ENCODE results near the gene CLIC3. TPM values are rescaled to one million over a fixed set of nuclear protein-coding genes. Genes with fewer than 3 reads are reported as not detected.

CLIC3 gene
- total and polyA plus RNA-seq, 5 donors from 2014 or later: 0.38 to 4.5 (median 2.2) TPM

GRCh38 chr9:136983656-136984314 is 12.6 kb downstream of the CLIC3 start:
- H3K36me3 Mint-ChIP-seq: peaks cover 3% of the 10 kb centered on the region
- peaks cover 7% of the 10 kb centered on the region for H3K27me3 ChIP-seq (ENCODE audit: control insufficient read depth, insufficient read depth, low read length)
- no peak overlapping the region for H3K27ac ChIP-seq (ENCODE audit: insufficient read depth, low read length, poor library complexity, severe bottlenecking)
- H3K4me3 Mint-ChIP-seq: peak overlapping the region in 2 of 4 donors; percentile 19 to 40
- ATAC-seq (ENCODE audit: low read depth in 2 of 2) (no peak), DNase-seq (no peak)
- peaks cover 40% of the 10 kb centered on the region for H3K27me3 Mint-ChIP-seq
- H3K4me1 ChIP-seq (ENCODE audit: control insufficient read depth, insufficient read depth, low read length, poor library complexity, severe bottlenecking): peaks cover 8% of the 10 kb centered on the region
- H3K9me3 Mint-ChIP-seq: peaks cover 0 to 2% (median 0%) of the 10 kb centered on the region in 7 donors
- H3K9me3 ChIP-seq (ENCODE audit: control insufficient read depth in 2 of 2, low read length in 2 of 2): no peaks in the 10 kb centered on the region
- peak overlapping the region in 2 of 3 donors; percentile 12 to 42 for H3K27ac Mint-ChIP-seq
- H3K4me1 Mint-ChIP-seq: peaks cover 0 to 18% (median 3%) of the 10 kb centered on the region in 4 donors
- H3K36me3 ChIP-seq (ENCODE audit: control insufficient read depth, insufficient read depth, low read length): no peaks in the 10 kb centered on the region
- no peak overlapping the region for H3K4me3 ChIP-seq (ENCODE audit: low read depth, low read length)

- Mint-ChIP-seq H3K4me3 (no peak overlapping the region), H3K27ac (no peak overlapping the region), H3K4me1 (peaks cover 0 to 18% (median 3%) of the 10 kb centered on the region in 4 donors), H3K27me3 (peaks cover 37% of the 10 kb centered on the region), H3K36me3 (peaks cover 3% of the 10 kb centered on the region), H3K9me3 (peaks cover 0 to 2% (median 0%) of the 10 kb centered on the region in 7 donors)
- H3K9me3 ChIP-seq (ENCODE audit: control insufficient read depth in 2 of 2, low read length in 2 of 2): no peaks in the 10 kb centered on the region
- H3K4me1 ChIP-seq (ENCODE audit: control insufficient read depth, insufficient read depth, low read length, poor library complexity, severe bottlenecking): peaks cover 8% of the 10 kb centered on the region
- no peak overlapping the region for H3K4me3 ChIP-seq (ENCODE audit: low read depth, low read length)
- H3K27ac ChIP-seq (ENCODE audit: insufficient read depth, low read length, poor library complexity, severe bottlenecking): no peak overlapping the region
- no peaks in the 10 kb centered on the region for H3K36me3 ChIP-seq (ENCODE audit: control insufficient read depth, insufficient read depth, low read length)
- DNase-seq (no peak), ATAC-seq (ENCODE audit: low read depth in 2 of 2) (no peak)
- H3K27me3 ChIP-seq (ENCODE audit: control insufficient read depth, insufficient read depth, low read length): peaks cover 7% of the 10 kb centered on the region
Observed at GRCh38 chr9:136983167-136983566, 13.2 kb downstream of the CLIC3 start.

- peak within 1 kb of the TSS in 2 of 3 donors; percentile 12 to 42 for H3K27ac Mint-ChIP-seq
- no peak for DNase-seq
- Histone ChIP-seq H3K4me1 (ENCODE audit: control insufficient read depth, insufficient read depth, low read length, poor library complexity, severe bottlenecking) (peaks cover 13% of the 10 kb centered on the region), H3K36me3 (ENCODE audit: control insufficient read depth, insufficient read depth, low read length) (no peaks in the 10 kb centered on the region), H3K27me3 (ENCODE audit: control insufficient read depth, insufficient read depth, low read length) (peaks cover 7% of the 10 kb centered on the region), H3K27ac (ENCODE audit: insufficient read depth, low read length, poor library complexity, severe bottlenecking) (no peak within 1 kb of the TSS), H3K4me3 (ENCODE audit: low read depth, low read length) (no peak within 1 kb of the TSS), H3K9me3 (ENCODE audit: control insufficient read depth in 2 of 2, low read length in 2 of 2) (no peaks in the 10 kb centered on the region)
- peaks cover 0 to 13% (median 3%) of the 10 kb centered on the region in 4 donors for H3K4me1 Mint-ChIP-seq
- H3K27me3 Mint-ChIP-seq: peaks cover 37% of the 10 kb centered on the region
- peak within 1 kb of the TSS in 2 of 4 donors; percentile 19 to 40 for H3K4me3 Mint-ChIP-seq
- H3K36me3 Mint-ChIP-seq: peaks cover 3% of the 10 kb centered on the region
- no peaks in the 10 kb centered on the region for H3K9me3 Mint-ChIP-seq
- ATAC-seq (ENCODE audit: low read depth in 2 of 2): no peak
Observed at GRCh38 chr9:136982232-136983051, 13.9 kb downstream of the CLIC3 start, which contains the start of gene LCNL1. TSS of gene LCNL1 (plus strand) at chr9:136982993. CDS start at chr9:136983587, 594 bp downstream.

GRCh38 chr9:136981588-136982231 is 14.7 kb downstream of the CLIC3 start:
- Histone ChIP-seq H3K27ac (ENCODE audit: insufficient read depth, low read length, poor library complexity, severe bottlenecking) (no peak overlapping the region), H3K36me3 (ENCODE audit: control insufficient read depth, insufficient read depth, low read length) (no peaks in the 10 kb centered on the region), H3K27me3 (ENCODE audit: control insufficient read depth, insufficient read depth, low read length) (peaks cover 7% of the 10 kb centered on the region), H3K4me1 (ENCODE audit: control insufficient read depth, insufficient read depth, low read length, poor library complexity, severe bottlenecking) (peaks cover 15% of the 10 kb centered on the region), H3K9me3 (ENCODE audit: control insufficient read depth in 2 of 2, low read length in 2 of 2) (no peaks in the 10 kb centered on the region), H3K4me3 (ENCODE audit: low read depth, low read length) (no peak overlapping the region)
- Mint-ChIP-seq H3K9me3 (no peaks in the 10 kb centered on the region), H3K4me3 (peak overlapping the region in 1 of 4 donors; percentile 83), H3K27me3 (peaks cover 31% of the 10 kb centered on the region), H3K4me1 (peaks cover 0 to 7% (median 3%) of the 10 kb centered on the region in 4 donors), H3K36me3 (peaks cover 3% of the 10 kb centered on the region), H3K27ac (no peak overlapping the region)
- ATAC-seq (ENCODE audit: low read depth in 2 of 2) (no peak), DNase-seq (no peak)

- Histone ChIP-seq H3K27me3 (ENCODE audit: control insufficient read depth, insufficient read depth, low read length) (peaks cover 5% of the 10 kb centered on the region), H3K4me1 (ENCODE audit: control insufficient read depth, insufficient read depth, low read length, poor library complexity, severe bottlenecking) (peaks cover 18% of the 10 kb centered on the region), H3K27ac (ENCODE audit: insufficient read depth, low read length, poor library complexity, severe bottlenecking) (no peak overlapping the region), H3K4me3 (ENCODE audit: low read depth, low read length) (no peak overlapping the region), H3K36me3 (ENCODE audit: control insufficient read depth, insufficient read depth, low read length) (no peaks in the 10 kb centered on the region), H3K9me3 (ENCODE audit: control insufficient read depth in 2 of 2, low read length in 2 of 2) (no peaks in the 10 kb centered on the region)
- Mint-ChIP-seq H3K9me3 (no peaks in the 10 kb centered on the region), H3K27ac (no peak overlapping the region), H3K36me3 (peaks cover 3% of the 10 kb centered on the region), H3K27me3 (peaks cover 24% of the 10 kb centered on the region), H3K4me1 (peaks cover 0 to 11% (median 4%) of the 10 kb centered on the region in 4 donors), H3K4me3 (no peak overlapping the region)
- DNase-seq (no peak), ATAC-seq (ENCODE audit: low read depth in 2 of 2) (no peak)
Observed at GRCh38 chr9:136980669-136981478, 15.5 kb downstream of the CLIC3 start.

- Mint-ChIP-seq H3K4me3 (no peak overlapping the region), H3K36me3 (peaks cover 3% of the 10 kb centered on the region)
Observed at GRCh38 chr9:136979769-136980587, 16.4 kb downstream of the CLIC3 start.

More at GRCh38 chr9:136979769-136980587, 16.4 kb downstream of the CLIC3 start:
- Mint-ChIP-seq H3K27me3 (peaks cover 29% of the 10 kb centered on the region), H3K9me3 (no peaks in the 10 kb centered on the region), H3K27ac (no peak overlapping the region), H3K4me1 (peaks cover 0 to 20% (median 7%) of the 10 kb centered on the region in 4 donors)
- Histone ChIP-seq H3K4me1 (ENCODE audit: control insufficient read depth, insufficient read depth, low read length, poor library complexity, severe bottlenecking) (peaks cover 22% of the 10 kb centered on the region), H3K27ac (ENCODE audit: insufficient read depth, low read length, poor library complexity, severe bottlenecking) (no peak overlapping the region), H3K36me3 (ENCODE audit: control insufficient read depth, insufficient read depth, low read length) (no peaks in the 10 kb centered on the region), H3K9me3 (ENCODE audit: control insufficient read depth in 2 of 2, low read length in 2 of 2) (no peaks in the 10 kb centered on the region), H3K4me3 (ENCODE audit: low read depth, low read length) (no peak overlapping the region), H3K27me3 (ENCODE audit: control insufficient read depth, insufficient read depth, low read length) (peaks cover 5% of the 10 kb centered on the region)
- no peak for ATAC-seq (ENCODE audit: low read depth in 2 of 2)
- DNase-seq: no peak

Measured in CD4-positive, CD25-positive, alpha-beta regulatory T cell (primary cell).